Mesendoderm (in vitro differentiated cells): ENCODE measurements around the gene OR2G3.

Source experiments
- DNase-seq: peaks from one replicate; pipeline ENCODE4 v3.0.0; 2013
- H2AK5ac ChIP-seq: 2 replicates; pipeline ENCODE4 v1.6.1; 2013; ENCODE audit warnings: low read length, inconsistent platforms
- H2BK120ac ChIP-seq: 2 replicates; pipeline ENCODE4 v1.6.1; 2013; ENCODE audit warnings: low read depth, mild to moderate bottlenecking, low read length, moderate library complexity, mixed read lengths
- H2BK15ac ChIP-seq: replicated peaks from 2 replicates; pipeline ENCODE4 v1.6.1; 2013; ENCODE audit warnings: low read depth, mild to moderate bottlenecking, moderate library complexity
- H2BK5ac ChIP-seq: 2 replicates; pipeline ENCODE4 v1.6.1; 2013; ENCODE audit warnings: low read length, inconsistent platforms
- H3K18ac ChIP-seq: 2 replicates; pipeline ENCODE4 v1.6.1; 2013; ENCODE audit warnings: mild to moderate bottlenecking, low read length, mixed read lengths
- H3K23ac ChIP-seq: one replicate; pipeline ENCODE4 v1.6.1; 2013; ENCODE audit warnings: low read length
- H3K27ac ChIP-seq: 2 replicates; pipeline ENCODE4 v1.5.1; 2013; ENCODE audit warnings: low read depth, mild to moderate bottlenecking, inconsistent platforms, low read length, moderate library complexity
- H3K27me3 ChIP-seq: 2 replicates; pipeline ENCODE4 v1.6.1; 2013; ENCODE audit warnings: low read length, control low read depth, mild to moderate bottlenecking, inconsistent platforms; ENCODE audit not compliant: insufficient read depth, poor library complexity
- H3K36me3 ChIP-seq: 2 replicates; pipeline ENCODE4 v1.6.1; 2013; ENCODE audit warnings: low read length, inconsistent platforms; ENCODE audit not compliant: control insufficient read depth, insufficient read depth
- H3K4ac ChIP-seq: one replicate; pipeline ENCODE4 v1.6.1; 2013; ENCODE audit warnings: low read depth, mild to moderate bottlenecking, low read length, moderate library complexity
- H3K4me1 ChIP-seq: 2 replicates; pipeline ENCODE4 v1.6.1; 2013; ENCODE audit warnings: low read depth, low read length, inconsistent platforms; ENCODE audit not compliant: control insufficient read depth
- H3K4me2 ChIP-seq: 2 replicates; pipeline ENCODE4 v1.6.1; 2013; ENCODE audit warnings: low read length
- H3K4me3 ChIP-seq: 2 replicates; pipeline ENCODE4 v1.5.1; 2013; ENCODE audit warnings: mild to moderate bottlenecking, low read length
- H3K56ac ChIP-seq: one replicate; pipeline ENCODE4 v1.6.1; 2013; ENCODE audit warnings: low read length
- H3K79me1 ChIP-seq: 2 replicates; pipeline ENCODE4 v1.6.1; 2013; ENCODE audit warnings: low read length, inconsistent platforms
- H3K79me2 ChIP-seq: 2 replicates; pipeline ENCODE4 v1.6.1; 2013; ENCODE audit warnings: mild to moderate bottlenecking, low read length; ENCODE audit not compliant: control insufficient read depth, insufficient read depth
- H3K9ac ChIP-seq: 2 replicates; pipeline ENCODE4 v1.6.1; 2013; ENCODE audit warnings: low read length, inconsistent platforms
- H4K5ac ChIP-seq: one replicate; pipeline ENCODE4 v1.6.1; 2013; ENCODE audit warnings: low read length
- H4K8ac ChIP-seq: one replicate; pipeline ENCODE4 v1.6.1; 2013; ENCODE audit warnings: low read depth, mild to moderate bottlenecking, control low read depth, low read length, moderate library complexity
- WGBS: extraction: QIAGEN DNeasy Blood & Tissue Kit; methylation state at CpG from one replicate; pipeline ENCODE4 v1.1.7; 2013; ENCODE audit warnings: low lambda C conversion rate, missing lambda C conversion rate; ENCODE audit not compliant: insufficient coverage; ENCODE audit errors: extremely low coverage; 5-methylcytosine and 5-hydroxymethylcytosine counted together

The OR2G3 gene

DNA sequence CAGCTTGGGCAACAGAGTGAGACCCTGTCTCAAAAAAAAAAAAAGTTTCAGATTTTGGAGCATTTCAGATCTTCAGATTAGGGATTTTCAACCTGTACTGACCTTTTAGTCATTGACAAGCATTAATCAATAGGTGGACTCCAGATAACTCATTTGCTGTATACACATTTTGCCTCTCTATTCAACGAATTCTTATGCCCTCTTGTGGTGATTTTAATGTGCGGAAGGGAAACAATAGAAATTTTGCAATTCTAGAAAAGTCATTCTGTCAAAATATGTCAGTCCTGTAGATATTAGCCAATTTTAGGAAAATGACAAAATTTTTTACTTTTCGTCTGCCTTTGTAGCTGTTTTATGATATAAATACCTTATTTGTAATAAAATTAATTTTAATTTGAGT, 28.9 kb upstream of the OR2G3 start:
- Histone ChIP-seq H3K4me3 (no peak overlapping the region), H2BK15ac (no peak overlapping the region), H2BK120ac (no peak overlapping the region), H3K23ac (no peak overlapping the region), H2AK5ac (no peak overlapping the region), H3K56ac (no peak overlapping the region), H3K18ac (no peak overlapping the region), H3K36me3 (no peaks in the 10 kb centered on the region), H3K9ac (no peak overlapping the region), H3K27ac (no peak overlapping the region), H3K79me1 (no peaks in the 10 kb centered on the region), H3K79me2 (no peaks in the 10 kb centered on the region), H4K5ac (no peak overlapping the region), H3K27me3 (no peaks in the 10 kb centered on the region), H3K4ac (no peak overlapping the region), H4K8ac (no peak overlapping the region), H3K4me1 (no peaks in the 10 kb centered on the region), H2BK5ac (no peak overlapping the region), H3K4me2 (no peak overlapping the region)
- peak; percentile 16 for DNase-seq
- no CpG with 5 or more reads among the region's 3 CpGs for WGBS

GRCh38 chr1:247578946-247579460, 26.4 kb upstream of the OR2G3 start:
- H3K79me2 ChIP-seq = no peaks in the 10 kb centered on the region
- no peak overlapping the region for H4K8ac ChIP-seq
- no peaks in the 10 kb centered on the region for H3K36me3 ChIP-seq
- H3K4me1 ChIP-seq = no peaks in the 10 kb centered on the region
- H3K27ac ChIP-seq = no peak overlapping the region
- no peak overlapping the region for H3K23ac ChIP-seq
- DNase-seq = no peak
- no peak overlapping the region for H3K4me3 ChIP-seq
- no CpG with 5 or more reads among the region's 5 CpGs for WGBS
- no peak overlapping the region for H4K5ac ChIP-seq
- H2AK5ac ChIP-seq = no peak overlapping the region
- no peak overlapping the region for H2BK15ac ChIP-seq
- no peak overlapping the region for H3K56ac ChIP-seq
- H2BK5ac ChIP-seq = no peak overlapping the region
- H3K27me3 ChIP-seq = no peaks in the 10 kb centered on the region
- H3K9ac ChIP-seq = no peak overlapping the region
- H3K4ac ChIP-seq = no peak overlapping the region
- no peak overlapping the region for H2BK120ac ChIP-seq
- H3K4me2 ChIP-seq = no peak overlapping the region
- no peaks in the 10 kb centered on the region for H3K79me1 ChIP-seq
- no peak overlapping the region for H3K18ac ChIP-seq

DNA sequence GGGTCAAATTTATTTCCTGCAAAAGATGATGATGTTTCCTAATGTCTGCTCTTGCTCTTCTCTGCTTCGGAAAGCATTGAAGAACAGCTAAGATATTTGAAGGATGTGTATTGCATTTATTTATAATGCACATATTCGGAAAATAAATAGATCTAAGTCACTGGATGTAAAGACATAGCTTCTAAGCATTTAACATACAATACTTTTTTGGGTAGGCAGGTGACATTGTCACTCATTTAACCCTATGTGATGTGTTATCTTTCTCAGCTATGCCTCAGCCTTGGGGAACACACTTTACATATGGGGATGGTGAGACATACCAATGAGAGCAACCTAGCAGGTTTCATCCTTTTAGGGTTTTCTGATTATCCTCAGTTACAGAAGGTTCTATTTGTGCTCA, 17.3 kb upstream of the OR2G3 start, which contains the start of gene OR2G2:
OR2G2 (plus strand) TSS at position 301 of the 400 bp plus-strand sequence; CDS start at position 301, 0 bp downstream.
- DNase-seq = no peak

GRCh38 chr1:247613405-247613804, 8.0 kb downstream of the OR2G3 start:
- H3K79me2 ChIP-seq = no peaks in the 10 kb centered on the region
- H3K79me1 ChIP-seq = no peaks in the 10 kb centered on the region
- no peak overlapping the region for H3K9ac ChIP-seq
- H3K23ac ChIP-seq = no peak overlapping the region
- no peaks in the 10 kb centered on the region for H3K4me1 ChIP-seq
- H3K4ac ChIP-seq = no peak overlapping the region
- H3K27ac ChIP-seq = no peak overlapping the region
- no peak overlapping the region for H3K4me2 ChIP-seq
- H3K18ac ChIP-seq = no peak overlapping the region
- H2BK120ac ChIP-seq = no peak overlapping the region
- no peaks in the 10 kb centered on the region for H3K36me3 ChIP-seq
- H3K4me3 ChIP-seq = no peak overlapping the region
- no peak overlapping the region for H2BK15ac ChIP-seq
- H2AK5ac ChIP-seq = no peak overlapping the region
- H4K5ac ChIP-seq = no peak overlapping the region
- WGBS = no CpG with 5 or more reads among the region's 1 CpG
- no peak for DNase-seq
- no peak overlapping the region for H4K8ac ChIP-seq
- H2BK5ac ChIP-seq = no peak overlapping the region
- no peak overlapping the region for H3K56ac ChIP-seq
- no peaks in the 10 kb centered on the region for H3K27me3 ChIP-seq

More for the DNA sequence above, 17.3 kb upstream of the OR2G3 start, which contains the start of gene OR2G2:
- Histone ChIP-seq H2BK15ac (no peak within 1 kb of the TSS), H3K56ac (no peak within 1 kb of the TSS), H2BK5ac (no peak within 1 kb of the TSS), H2AK5ac (no peak within 1 kb of the TSS), H3K23ac (no peak within 1 kb of the TSS), H3K4me1 (no peaks in the 10 kb centered on the region), H3K18ac (no peak within 1 kb of the TSS), H3K4me3 (no peak within 1 kb of the TSS), H3K27ac (no peak within 1 kb of the TSS), H3K9ac (no peak within 1 kb of the TSS), H2BK120ac (no peak within 1 kb of the TSS), H3K27me3 (no peaks in the 10 kb centered on the region), H3K4ac (no peak within 1 kb of the TSS), H3K79me1 (no peaks in the 10 kb centered on the region), H4K5ac (no peak within 1 kb of the TSS), H3K4me2 (no peak within 1 kb of the TSS), H3K36me3 (no peaks in the 10 kb centered on the region), H4K8ac (no peak within 1 kb of the TSS), H3K79me2 (no peaks in the 10 kb centered on the region)
- WGBS = no CpG with 5 or more reads among the region's 2 CpGs

- Histone ChIP-seq H3K36me3 (no peaks in the 10 kb centered on the region), H4K8ac (no peak overlapping the region), H3K56ac (no peak overlapping the region), H2BK5ac (no peak overlapping the region), H3K23ac (no peak overlapping the region), H4K5ac (no peak overlapping the region), H3K27me3 (no peaks in the 10 kb centered on the region), H3K18ac (no peak overlapping the region), H3K4me2 (no peak overlapping the region), H2AK5ac (no peak overlapping the region), H2BK120ac (no peak overlapping the region), H3K27ac (no peak overlapping the region), H3K4me1 (no peaks in the 10 kb centered on the region), H3K9ac (no peak overlapping the region), H3K79me1 (no peaks in the 10 kb centered on the region), H3K4ac (no peak overlapping the region), H2BK15ac (no peak overlapping the region), H3K4me3 (no peak overlapping the region), H3K79me2 (no peaks in the 10 kb centered on the region)
- WGBS = no CpG with 5 or more reads among the region's 5 CpGs
- no peak for DNase-seq
These were observed 9.2 kb downstream of the OR2G3 start for GRCh38 chr1:247614625-247615024.

DNA sequence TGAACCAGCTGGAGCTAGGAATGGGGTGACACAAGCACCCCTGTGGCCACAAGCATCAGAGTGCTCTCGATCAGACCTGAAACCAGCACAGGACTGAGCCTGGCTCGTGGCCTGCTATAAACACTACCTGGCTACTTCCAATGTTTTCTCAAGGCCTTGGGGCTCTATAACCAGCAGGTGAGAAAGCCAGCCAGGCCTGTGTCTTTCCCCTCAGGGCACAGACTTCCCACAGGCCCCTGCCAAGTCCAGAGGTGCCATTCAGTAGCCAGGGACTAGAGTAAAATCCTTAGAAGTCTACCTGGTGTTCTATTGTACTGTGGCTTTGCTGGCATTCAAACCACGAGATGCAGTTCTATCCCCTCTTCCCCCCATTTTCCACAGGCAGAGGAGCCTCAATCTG, 22.6 kb downstream of the OR2G3 start:
- Histone ChIP-seq H2BK5ac (no peak overlapping the region), H2BK120ac (no peak overlapping the region), H3K23ac (no peak overlapping the region), H3K79me1 (no peaks in the 10 kb centered on the region), H4K8ac (no peak overlapping the region), H3K27me3 (no peaks in the 10 kb centered on the region), H3K18ac (no peak overlapping the region), H2BK15ac (no peak overlapping the region), H3K4ac (no peak overlapping the region), H3K4me1 (no peaks in the 10 kb centered on the region), H4K5ac (no peak overlapping the region), H3K4me2 (no peak overlapping the region), H3K27ac (no peak overlapping the region), H3K36me3 (no peaks in the 10 kb centered on the region), H2AK5ac (no peak overlapping the region), H3K9ac (no peak overlapping the region), H3K56ac (no peak overlapping the region), H3K4me3 (no peak overlapping the region), H3K79me2 (no peaks in the 10 kb centered on the region)
- no CpG with 5 or more reads among the region's 3 CpGs for WGBS
- DNase-seq = no peak
